SK-N-MC (cell line): ENCODE measurements around the gene PTPRR.

Source experiments
- EZH2 ChIP-seq: fragments of 200-600 bp; sonication (generic); IDR thresholded peaks from one replicate; pipeline ENCODE4 v1.6.1; 2017; ENCODE audit warnings: antibody characterized with exemption
- FOXP2 ChIP-seq: optimal IDR thresholded peaks from 2 replicates; pipeline ENCODE3; 2011; ENCODE audit warnings: mild to moderate bottlenecking, moderate library complexity; ENCODE audit not compliant: insufficient read depth; ENCODE audit errors: extremely low read length, control extremely low read depth
- POLR2AphosphoS5 ChIP-seq: IDR thresholded peaks from 2 replicates; pipeline ENCODE4 v1.6.1; 2012; ENCODE audit warnings: mild to moderate bottlenecking, low read depth, low read length, borderline replicate concordance

GRCh38 chr12:70854138-70854537, 66.4 kb downstream of the PTPRR start:
- TF ChIP-seq POLR2AphosphoS5 (no peak), EZH2 (no peak), FOXP2 (no peak)
